ENCODE results near the gene PIGO. TPM values are rescaled to one million over a fixed set of nuclear protein-coding genes. Genes with fewer than 3 reads are reported as not detected.
A peak's percentile ranks its signal among the peaks of the same experiment; 100 is the strongest.

Gene PIGO
- total and polyA plus RNA-seq, 9 of the 15 experiments (the other 6 are each of a cell fraction or from before 2014, with no cell fraction given), result 5.4 to 13.7 (median 9.7) TPM

GRCh38 chr9:35072461-35073278 lies 23.7 kb downstream of the PIGO start, which contains the start of gene VCP (continued):
- TF ChIP-seq ADNP (tag; IDR thresholded peaks at IDR 0.05), result no peak
- TF ChIP-seq PHF8 (IDR thresholded peaks at IDR 0.05; ENCODE audit: borderline replicate concordance, low read length), result peak; percentile 74; the same call in 1 of the 2 replicates
- TF ChIP-seq TRIM28 (IDR thresholded peaks at IDR 0.05), result no peak
- TF ChIP-seq SRSF3 (IDR thresholded peaks at IDR 0.05; ENCODE audit: insufficient read depth, low read length), result no peak
- no peak for TF ChIP-seq RREB1 (CRISPR knock-in tag; IDR thresholded peaks at IDR 0.05)
- TF ChIP-seq ZNF311 (CRISPR knock-in tag; IDR thresholded peaks at IDR 0.05), result no peak
- no peak for TF ChIP-seq DMBX1 (CRISPR knock-in tag; IDR thresholded peaks at IDR 0.05; ENCODE audit: borderline replicate concordance)
- TF ChIP-seq BCOR (IDR thresholded peaks at IDR 0.05), result no peak
- TF ChIP-seq, protein P1, sequence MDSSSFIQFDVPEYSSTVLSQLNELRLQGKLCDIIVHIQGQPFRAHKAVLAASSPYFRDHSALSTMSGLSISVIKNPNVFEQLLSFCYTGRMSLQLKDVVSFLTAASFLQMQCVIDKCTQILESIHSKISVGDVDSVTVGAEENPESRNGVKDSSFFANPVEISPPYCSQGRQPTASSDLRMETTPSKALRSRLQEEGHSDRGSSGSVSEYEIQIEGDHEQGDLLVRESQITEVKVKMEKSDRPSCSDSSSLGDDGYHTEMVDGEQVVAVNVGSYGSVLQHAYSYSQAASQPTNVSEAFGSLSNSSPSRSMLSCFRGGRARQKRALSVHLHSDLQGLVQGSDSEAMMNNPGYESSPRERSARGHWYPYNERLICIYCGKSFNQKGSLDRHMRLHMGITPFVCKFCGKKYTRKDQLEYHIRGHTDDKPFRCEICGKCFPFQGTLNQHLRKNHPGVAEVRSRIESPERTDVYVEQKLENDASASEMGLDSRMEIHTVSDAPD (CRISPR knock-in tag; IDR thresholded peaks at IDR 0.05), result no peak
- TF ChIP-seq CHD4 (IDR thresholded peaks at IDR 0.05; ENCODE audit: insufficient read depth, insufficient replicate concordance, low read depth, low read length, poor library complexity, severe bottlenecking), result no peak
- no peak for TF ChIP-seq CREB5 (CRISPR knock-in tag; IDR thresholded peaks at IDR 0.05)
- no peak for TF ChIP-seq NONO (IDR thresholded peaks at IDR 0.05; ENCODE audit: low read depth in 2 of 2, low read length in 1 of 2)
- peak; percentile 58; the same call in 1 of the 2 replicates for TF ChIP-seq TAF7 (tag; IDR thresholded peaks at IDR 0.05)
- TF ChIP-seq DIDO1 (tag; IDR thresholded peaks at IDR 0.05; ENCODE audit: low read depth), result no peak

Data from K562 (cell line).